ENCODE measurements around the gene NCOA1.

GRCh38 chr2:24493713-24494112 lies 2.7 kb downstream of the NCOA1 start:
- no peak for TF ChIP-seq EP300 (IDR thresholded peaks at IDR 0.05)
- TF ChIP-seq CTCF (IDR thresholded peaks at IDR 0.05): no peak
- no peak for TF ChIP-seq POLR2A (IDR thresholded peaks at IDR 0.05)
- no peak for TF ChIP-seq POLR2AphosphoS5 (IDR thresholded peaks at IDR 0.05)

All from gastroesophageal sphincter (tissue), 3 donors.